HepG2 (cell line): ENCODE data around the gene APBB2.

Experiments
- NFYB ChIP-seq: sonication (generic); formaldehyde crosslinking; IDR thresholded peaks from 2 replicates; pipeline ENCODE4 v1.4.0; 2020; ENCODE audit warnings: missing genetic modification reagents
- POLR2AphosphoS5 ChIP-seq: IDR thresholded peaks from 2 replicates; pipeline ENCODE4 v1.6.1; 2012; ENCODE audit warnings: low read depth, low read length
- ZNF468 ChIP-seq: sonication (generic); formaldehyde crosslinking; IDR thresholded peaks from 2 replicates; pipeline ENCODE4 v1.8.0; 2022; ENCODE audit warnings: mild to moderate bottlenecking, moderate library complexity, missing genetic modification reagents

DNA sequence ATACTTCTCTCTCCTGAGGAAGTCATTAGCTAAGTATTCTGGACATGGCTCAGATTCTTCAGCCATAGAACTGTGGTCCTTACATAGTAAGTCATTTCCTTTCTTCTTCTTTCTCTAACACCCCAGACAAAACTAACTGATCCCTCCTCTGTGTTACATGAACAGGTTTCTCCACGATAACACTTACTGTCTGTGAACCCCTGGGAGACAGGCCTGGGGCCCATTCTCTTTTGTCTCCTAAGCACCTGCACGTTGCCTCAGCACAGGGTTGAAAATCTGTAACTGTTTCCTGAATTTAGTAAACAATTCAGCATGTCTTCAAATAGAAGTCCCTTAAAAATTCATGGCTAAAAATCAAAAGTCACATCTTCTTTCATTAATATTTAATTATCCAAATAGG is 24.7 kb downstream of the APBB2 start:
- TF ChIP-seq NFYB (CRISPR knock-in tag) (no peak), ZNF468 (CRISPR knock-in tag) (no peak), POLR2AphosphoS5 (no peak)
